ENCODE data around the gene DUOX1.

Gene DUOX1

GRCh38 chr15:45157974-45158373, 28.2 kb downstream of the DUOX1 start:
- Mint-ChIP-seq H3K4me3 (no peak overlapping the region), H3K9me3 (no peaks in the 10 kb centered on the region), H3K27me3 (no peaks in the 10 kb centered on the region), H3K4me1 (ENCODE audit: low read depth) (no peaks in the 10 kb centered on the region), H3K36me3 (ENCODE audit: low read depth) (no peaks in the 10 kb centered on the region), H3K27ac (no peak overlapping the region)

GRCh38 chr15:45161666-45162065, 31.9 kb downstream of the DUOX1 start:
- Mint-ChIP-seq H3K36me3 (ENCODE audit: low read depth) (no peaks in the 10 kb centered on the region), H3K4me1 (ENCODE audit: low read depth) (peaks cover 11% of the 10 kb centered on the region), H3K27ac (no peak overlapping the region)

GRCh38 chr15:45162771-45163507, 33.1 kb downstream of the DUOX1 start:
- Mint-ChIP-seq H3K36me3 (ENCODE audit: low read depth) (no peaks in the 10 kb centered on the region), H3K9me3 (no peaks in the 10 kb centered on the region), H3K4me1 (ENCODE audit: low read depth) (peaks cover 11% of the 10 kb centered on the region), H3K27me3 (no peaks in the 10 kb centered on the region), H3K4me3 (no peak overlapping the region), H3K27ac (no peak overlapping the region)

More at GRCh38 chr15:45161666-45162065, 31.9 kb downstream of the DUOX1 start:
- Mint-ChIP-seq H3K27me3 (no peaks in the 10 kb centered on the region), H3K4me3 (no peak overlapping the region), H3K9me3 (no peaks in the 10 kb centered on the region)

- Mint-ChIP-seq H3K4me1 (ENCODE audit: low read depth) (peaks cover 11% of the 10 kb centered on the region), H3K36me3 (ENCODE audit: low read depth) (no peaks in the 10 kb centered on the region), H3K4me3 (no peak overlapping the region), H3K9me3 (no peaks in the 10 kb centered on the region), H3K27ac (no peak overlapping the region), H3K27me3 (no peaks in the 10 kb centered on the region)
Observed at GRCh38 chr15:45163508-45163856, 33.7 kb downstream of the DUOX1 start.

GRCh38 chr15:45164914-45165313, 35.1 kb downstream of the DUOX1 start:
- Mint-ChIP-seq H3K4me3 (no peak overlapping the region), H3K4me1 (ENCODE audit: low read depth) (peaks cover 11% of the 10 kb centered on the region), H3K36me3 (ENCODE audit: low read depth) (no peaks in the 10 kb centered on the region), H3K27me3 (no peaks in the 10 kb centered on the region), H3K9me3 (no peaks in the 10 kb centered on the region), H3K27ac (peak overlapping the region; percentile 71)

- H3K4me1 Mint-ChIP-seq (ENCODE audit: low read depth), result peaks cover 11% of the 10 kb centered on the region
- H3K4me3 Mint-ChIP-seq, result peak overlapping the region; percentile 78
- H3K9me3 Mint-ChIP-seq, result no peaks in the 10 kb centered on the region
- H3K27me3 Mint-ChIP-seq, result no peaks in the 10 kb centered on the region
- peak overlapping the region; percentile 87 for H3K27ac Mint-ChIP-seq
- no peaks in the 10 kb centered on the region for H3K36me3 Mint-ChIP-seq (ENCODE audit: low read depth)
Observed at GRCh38 chr15:45165536-45165935, 35.7 kb downstream of the DUOX1 start.

- Mint-ChIP-seq H3K9me3 (no peaks in the 10 kb centered on the region), H3K27ac (peak overlapping the region; percentile 58), H3K36me3 (ENCODE audit: low read depth) (no peaks in the 10 kb centered on the region), H3K27me3 (no peaks in the 10 kb centered on the region), H3K4me3 (peak overlapping the region; percentile 63), H3K4me1 (ENCODE audit: low read depth) (peaks cover 11% of the 10 kb centered on the region)
Observed at GRCh38 chr15:45166834-45167630, 37.2 kb downstream of the DUOX1 start.

- Mint-ChIP-seq H3K27ac (peak overlapping the region; percentile 58), H3K36me3 (ENCODE audit: low read depth) (no peaks in the 10 kb centered on the region), H3K4me1 (ENCODE audit: low read depth) (peaks cover 11% of the 10 kb centered on the region), H3K27me3 (no peaks in the 10 kb centered on the region), H3K9me3 (no peaks in the 10 kb centered on the region), H3K4me3 (peak overlapping the region; percentile 63)
Observed at GRCh38 chr15:45167631-45168205, 37.9 kb downstream of the DUOX1 start.

- Mint-ChIP-seq H3K27ac (no peak overlapping the region), H3K27me3 (no peaks in the 10 kb centered on the region), H3K4me1 (ENCODE audit: low read depth) (peaks cover 11% of the 10 kb centered on the region), H3K36me3 (ENCODE audit: low read depth) (no peaks in the 10 kb centered on the region), H3K4me3 (no peak overlapping the region), H3K9me3 (no peaks in the 10 kb centered on the region)
Observed at GRCh38 chr15:45168286-45168685, 38.5 kb downstream of the DUOX1 start.

GRCh38 chr15:45168751-45169551, 39.2 kb downstream of the DUOX1 start:
- peaks cover 11% of the 10 kb centered on the region for H3K4me1 Mint-ChIP-seq (ENCODE audit: low read depth)
- no peaks in the 10 kb centered on the region for H3K9me3 Mint-ChIP-seq
- no peaks in the 10 kb centered on the region for H3K27me3 Mint-ChIP-seq
- H3K27ac Mint-ChIP-seq, result no peak overlapping the region
- H3K4me3 Mint-ChIP-seq, result no peak overlapping the region
- H3K36me3 Mint-ChIP-seq (ENCODE audit: low read depth), result no peaks in the 10 kb centered on the region

GRCh38 chr15:45169608-45170480, 40.0 kb downstream of the DUOX1 start:
- no peaks in the 10 kb centered on the region for H3K9me3 Mint-ChIP-seq
- no peak overlapping the region for H3K27ac Mint-ChIP-seq
- peaks cover 11% of the 10 kb centered on the region for H3K4me1 Mint-ChIP-seq (ENCODE audit: low read depth)
- no peak overlapping the region for H3K4me3 Mint-ChIP-seq
- no peaks in the 10 kb centered on the region for H3K36me3 Mint-ChIP-seq (ENCODE audit: low read depth)
- no peaks in the 10 kb centered on the region for H3K27me3 Mint-ChIP-seq

- Mint-ChIP-seq H3K4me3 (no peak overlapping the region), H3K27ac (no peak overlapping the region), H3K4me1 (ENCODE audit: low read depth) (no peaks in the 10 kb centered on the region), H3K36me3 (ENCODE audit: low read depth) (peaks cover 9% of the 10 kb centered on the region), H3K27me3 (no peaks in the 10 kb centered on the region), H3K9me3 (no peaks in the 10 kb centered on the region)
Observed at GRCh38 chr15:45171912-45172311, 42.1 kb downstream of the DUOX1 start.

- H3K27me3 Mint-ChIP-seq, result no peaks in the 10 kb centered on the region
- H3K27ac Mint-ChIP-seq, result no peak overlapping the region
- H3K4me3 Mint-ChIP-seq, result no peak overlapping the region
- H3K4me1 Mint-ChIP-seq (ENCODE audit: low read depth), result no peaks in the 10 kb centered on the region
- H3K36me3 Mint-ChIP-seq (ENCODE audit: low read depth), result peaks cover 17% of the 10 kb centered on the region
- H3K9me3 Mint-ChIP-seq, result no peaks in the 10 kb centered on the region
Observed at GRCh38 chr15:45174069-45174468, 44.3 kb downstream of the DUOX1 start.

- peaks cover 17% of the 10 kb centered on the region for H3K36me3 Mint-ChIP-seq (ENCODE audit: low read depth)
- H3K4me3 Mint-ChIP-seq, result no peak overlapping the region
- no peaks in the 10 kb centered on the region for H3K27me3 Mint-ChIP-seq
- H3K9me3 Mint-ChIP-seq, result no peaks in the 10 kb centered on the region
- no peaks in the 10 kb centered on the region for H3K4me1 Mint-ChIP-seq (ENCODE audit: low read depth)
- no peak overlapping the region for H3K27ac Mint-ChIP-seq
Observed at GRCh38 chr15:45174577-45174976, 44.8 kb downstream of the DUOX1 start.
